CD4-positive, alpha-beta T cell treated with Interleukin-21 for 1 hour (primary cell): ENCODE measurements around the gene MYO1H.
"Not testable (repeated sequence)": the region's sequence is repeated elsewhere in the genome, so short reads cannot be mapped to it uniquely, and the experiment has no call there.

Experiments used
- DNase-seq: peaks from one replicate; pipeline ENCODE4 v3.0.0-alpha.2; 2020

The MYO1H gene

DNA sequence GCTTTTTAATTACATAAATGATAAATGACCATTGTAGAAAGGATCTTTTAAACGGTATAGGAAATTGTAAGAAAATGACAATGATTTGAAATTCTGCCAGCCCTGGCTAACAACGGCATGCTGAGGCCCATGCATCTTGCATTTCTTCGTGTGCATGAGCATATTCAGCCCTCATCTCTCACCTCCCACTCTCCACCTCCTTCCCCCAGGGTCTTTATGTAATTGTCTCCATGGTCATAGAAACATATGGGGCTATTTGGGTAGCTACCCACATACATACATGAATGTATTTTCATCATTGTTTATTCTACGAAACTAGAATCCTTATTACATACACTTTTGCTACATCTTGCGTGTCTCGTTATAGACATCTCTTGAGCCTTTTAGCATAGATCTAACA lies 4.5 kb downstream of the MYO1H start:
- no peak for DNase-seq

DNA sequence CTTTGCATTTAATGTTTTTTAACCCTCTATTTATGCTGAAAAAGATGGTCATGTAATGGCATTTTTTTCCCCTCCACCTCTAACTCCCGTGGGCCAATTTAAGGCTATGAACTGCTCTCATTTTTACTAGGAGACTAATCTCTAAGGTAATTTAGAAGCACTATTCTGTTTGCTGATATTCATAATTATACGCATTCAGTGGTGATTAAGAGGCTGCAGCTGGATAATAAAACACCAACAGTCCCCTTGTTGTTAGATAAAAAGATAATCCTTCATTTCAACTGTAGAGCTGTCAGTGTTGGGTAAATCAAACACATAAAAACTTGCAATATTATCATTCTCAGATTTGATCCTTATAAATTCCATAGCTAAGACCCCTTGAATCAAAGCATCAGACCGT lies 8.9 kb downstream of the MYO1H start:
- no peak for DNase-seq

DNA sequence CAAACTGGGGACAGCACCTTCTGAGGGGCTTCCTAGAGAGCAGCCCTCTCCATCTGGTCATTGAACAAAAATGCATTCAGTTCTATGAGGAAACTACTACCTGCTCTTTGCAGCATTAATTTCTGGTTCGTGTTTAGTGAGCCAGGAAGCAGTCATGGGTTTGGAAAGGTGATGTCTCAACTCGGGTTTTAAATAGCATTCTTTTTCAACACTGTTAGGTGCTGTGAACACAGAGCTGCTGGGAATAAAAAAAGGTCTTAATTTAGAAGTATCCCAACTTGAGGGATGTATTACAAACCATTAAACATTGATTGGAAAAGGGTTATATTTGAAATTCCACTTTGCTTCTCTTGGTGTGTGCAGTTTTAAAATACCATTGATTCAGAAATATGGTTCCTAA lies 9.3 kb downstream of the MYO1H start:
- DNase-seq = no peak

DNA sequence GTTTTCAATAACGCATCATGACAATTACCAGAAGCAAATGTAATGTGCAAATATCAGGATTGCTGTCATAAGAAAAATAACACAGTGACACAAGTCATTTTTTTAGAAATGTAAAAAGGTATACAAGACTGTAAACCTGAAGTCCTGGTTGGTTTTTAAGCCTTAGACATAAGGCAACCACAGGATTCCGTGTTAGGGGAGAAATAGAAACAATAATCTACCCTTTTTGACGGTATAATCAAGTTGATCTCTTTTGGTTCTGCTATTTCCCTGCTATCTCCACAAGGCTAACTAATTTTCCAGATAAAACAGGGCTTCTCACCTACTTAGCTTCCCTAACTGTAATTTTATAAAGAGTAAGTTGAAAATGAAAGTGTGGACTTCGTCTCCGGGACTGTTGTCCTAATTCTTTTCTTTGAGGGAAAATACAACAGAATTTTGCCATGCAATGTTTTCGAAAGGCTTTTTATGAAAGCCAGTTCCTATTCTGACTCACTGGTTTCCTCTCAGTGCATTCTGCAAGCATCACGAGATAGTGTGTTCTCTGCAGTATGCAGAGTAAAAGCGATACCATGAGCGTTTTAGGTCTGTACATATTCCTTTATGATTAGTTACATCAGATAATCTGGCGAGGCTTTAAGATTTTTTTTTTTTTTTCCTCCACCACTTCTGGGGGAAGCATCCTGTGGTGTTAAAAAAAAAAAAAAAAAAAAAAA lies 10.6 kb downstream of the MYO1H start:
- no peak for DNase-seq

DNA sequence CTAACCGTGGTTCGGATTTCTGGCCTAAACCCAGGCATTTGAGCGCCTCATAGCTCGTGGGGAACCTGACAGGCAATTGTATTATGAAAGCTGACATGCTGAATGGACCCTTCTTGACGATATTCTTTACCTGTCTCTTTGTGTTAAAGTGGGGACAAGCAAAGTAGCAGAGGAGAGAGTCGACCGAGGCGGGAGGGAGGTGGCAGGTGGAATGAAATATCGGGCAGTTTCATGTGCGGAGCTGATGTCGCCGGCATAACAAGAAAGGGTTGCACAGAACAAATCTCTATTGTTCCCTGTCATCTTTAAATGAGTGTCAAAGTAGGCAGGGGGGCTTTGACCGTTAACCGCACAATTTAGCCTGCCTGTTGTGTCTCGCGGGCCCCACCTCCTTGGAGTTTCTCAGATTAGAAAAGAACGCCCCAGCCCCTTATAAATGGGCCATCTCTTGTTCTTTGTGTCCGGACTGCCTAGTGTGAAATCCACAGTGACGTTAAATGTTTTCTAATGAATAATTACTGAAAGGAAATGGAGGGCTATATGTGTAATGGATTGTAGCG lies 11.5 kb downstream of the MYO1H start:
- no peak for DNase-seq

DNA sequence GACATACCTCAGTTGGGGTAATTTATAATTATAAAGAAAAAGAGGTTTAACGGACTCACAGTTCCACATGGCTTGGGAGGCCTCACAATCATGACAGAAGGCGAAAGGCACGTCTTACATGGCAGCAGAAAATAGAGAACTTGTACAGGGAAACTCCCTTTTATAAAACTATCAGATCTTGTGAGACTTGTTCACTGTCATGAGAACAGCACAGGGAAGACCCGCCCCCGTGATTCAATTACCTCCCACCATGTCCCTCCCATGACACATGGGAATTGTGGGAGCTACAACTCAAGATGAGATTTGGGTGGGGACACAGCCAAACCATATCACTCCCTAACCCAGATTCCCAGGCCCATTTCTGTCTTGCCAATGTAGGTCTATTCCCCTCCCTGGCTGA lies 22.1 kb downstream of the MYO1H start:
- DNase-seq = no peak

DNA sequence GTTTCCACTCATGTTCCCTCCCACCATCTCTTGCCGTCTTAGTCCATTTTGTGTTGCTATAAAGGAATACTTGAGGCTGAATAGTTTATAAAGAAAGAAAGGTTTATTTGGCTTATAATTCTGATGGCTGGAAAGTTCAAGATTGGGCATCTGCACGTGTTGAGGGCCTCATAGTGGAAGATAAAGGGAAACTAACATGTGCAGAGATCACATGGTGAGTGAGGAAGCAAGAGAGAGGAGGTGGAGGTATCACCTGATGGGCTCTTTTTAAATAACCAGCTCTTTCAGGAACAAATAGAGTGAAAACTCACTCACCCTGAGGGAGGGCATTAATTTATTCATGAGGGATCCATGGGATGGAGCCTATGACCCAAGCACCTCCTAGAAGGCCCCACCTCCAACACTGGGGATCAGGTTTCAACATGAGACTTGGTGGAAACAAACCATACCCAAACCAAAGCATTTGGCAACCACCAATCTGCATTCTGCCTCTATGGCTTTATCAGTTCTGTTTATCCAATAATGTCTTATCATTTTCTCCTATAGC lies 29.5 kb downstream of the MYO1H start:
- no peak for DNase-seq

DNA sequence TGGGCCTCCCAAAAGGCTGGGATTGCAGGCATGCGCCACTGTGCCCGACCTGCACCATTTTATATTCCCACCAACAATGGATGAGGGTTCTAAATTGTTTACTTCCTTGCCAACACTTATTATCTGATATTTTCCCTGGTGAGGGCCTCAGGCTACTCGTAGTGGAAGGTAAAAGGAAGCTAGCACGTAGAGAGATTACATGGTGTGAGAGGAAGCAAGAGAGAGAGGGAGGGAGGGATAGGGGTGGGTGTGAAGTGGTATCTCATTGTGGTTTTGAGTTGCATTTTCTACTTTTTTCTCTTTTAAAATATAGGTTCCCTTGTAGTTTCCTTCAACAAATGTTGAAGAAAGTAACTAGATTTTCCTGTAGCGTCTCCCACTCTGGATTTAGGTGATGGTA lies 30.9 kb downstream of the MYO1H start:
- DNase-seq = no peak

DNA sequence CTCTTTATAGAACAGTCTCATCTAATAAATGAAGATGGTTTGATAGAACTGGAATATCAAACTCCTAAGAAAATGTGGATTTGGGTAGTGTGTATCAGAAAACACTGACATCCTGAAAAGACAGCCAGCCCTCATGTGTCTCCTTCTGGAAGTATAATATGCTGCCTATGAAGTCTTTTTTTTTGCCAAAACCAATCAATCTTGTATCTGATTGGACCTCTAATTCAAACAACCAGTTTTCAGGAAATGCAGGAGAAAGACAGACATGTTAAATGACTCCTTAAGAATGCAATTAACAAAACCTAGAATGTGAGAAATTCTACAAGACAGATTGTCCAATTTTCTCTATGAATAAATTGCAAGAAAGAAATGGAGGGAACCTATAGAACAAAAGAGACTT lies 34.3 kb downstream of the MYO1H start:
- no peak for DNase-seq

DNA sequence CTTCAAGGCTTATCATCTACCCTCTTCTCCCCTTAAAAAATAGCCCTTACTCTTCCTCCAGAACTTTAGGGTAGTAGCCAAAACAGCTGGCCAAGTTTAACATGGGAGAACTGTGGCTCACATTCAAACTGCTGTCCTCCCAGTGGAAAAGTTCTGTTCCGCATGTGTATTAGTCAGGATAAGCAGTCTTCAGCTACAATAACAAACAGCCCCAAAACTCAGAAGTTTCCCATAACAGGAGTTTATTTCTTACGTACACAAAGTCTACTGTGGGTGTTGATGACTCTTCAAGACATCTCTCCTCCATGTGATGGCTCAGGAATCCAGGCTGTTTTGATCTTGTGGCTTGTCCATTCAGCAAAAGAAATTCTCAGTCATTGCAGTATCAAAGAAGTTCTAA lies 35.5 kb downstream of the MYO1H start:
- DNase-seq = no peak

DNA sequence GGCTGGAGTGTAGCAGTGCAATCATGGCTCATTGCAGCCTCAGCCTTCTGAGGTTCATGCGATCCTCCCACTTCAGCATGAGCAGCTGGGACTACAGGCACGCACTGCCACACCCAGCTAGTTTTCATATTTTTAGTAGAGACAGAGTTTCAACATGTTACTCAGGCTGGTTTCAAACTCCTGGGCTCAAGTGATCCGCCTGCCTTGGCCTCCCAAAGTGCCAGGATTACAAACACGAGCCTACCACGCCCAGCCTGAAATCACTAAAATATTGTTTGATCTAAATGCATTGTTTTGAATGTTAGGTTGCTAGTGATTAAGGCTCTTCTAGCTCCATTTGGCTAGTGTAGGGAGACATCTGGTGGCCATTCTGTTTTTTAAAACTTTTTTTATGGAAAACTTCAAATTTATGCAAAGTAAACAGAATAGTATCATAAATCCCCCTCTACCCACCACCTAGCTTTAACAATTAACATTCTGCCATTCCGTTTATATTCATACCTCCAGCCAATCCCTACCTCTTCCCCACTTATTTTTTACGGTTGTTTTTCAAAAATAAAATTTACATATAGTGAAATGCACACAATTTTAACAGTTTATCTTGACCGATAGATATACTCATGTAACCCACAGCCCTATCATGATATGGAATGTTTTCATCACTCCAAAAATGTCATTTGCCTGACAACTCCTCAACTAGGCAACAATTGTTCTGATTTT lies 37.8 kb downstream of the MYO1H start:
- peak; percentile 33 for DNase-seq

DNA sequence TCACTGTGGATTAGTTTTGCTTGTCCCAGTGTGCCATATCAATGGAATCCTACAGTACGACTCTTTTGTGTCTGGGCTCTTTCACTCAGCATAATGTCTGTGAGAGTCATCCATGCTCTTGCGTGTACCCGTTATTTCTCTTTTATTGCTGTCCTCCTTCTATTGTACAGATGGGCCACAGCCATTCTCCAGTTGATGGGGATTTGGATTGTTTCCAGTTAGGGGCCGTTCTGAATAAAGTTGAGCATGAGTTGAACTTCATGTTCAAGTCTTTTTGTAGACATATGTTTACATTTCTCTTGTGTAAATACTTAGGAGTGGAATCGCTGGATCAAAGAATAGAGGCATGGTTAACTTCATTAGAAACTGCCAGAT lies 38.3 kb downstream of the MYO1H start:
- no peak for DNase-seq

DNA sequence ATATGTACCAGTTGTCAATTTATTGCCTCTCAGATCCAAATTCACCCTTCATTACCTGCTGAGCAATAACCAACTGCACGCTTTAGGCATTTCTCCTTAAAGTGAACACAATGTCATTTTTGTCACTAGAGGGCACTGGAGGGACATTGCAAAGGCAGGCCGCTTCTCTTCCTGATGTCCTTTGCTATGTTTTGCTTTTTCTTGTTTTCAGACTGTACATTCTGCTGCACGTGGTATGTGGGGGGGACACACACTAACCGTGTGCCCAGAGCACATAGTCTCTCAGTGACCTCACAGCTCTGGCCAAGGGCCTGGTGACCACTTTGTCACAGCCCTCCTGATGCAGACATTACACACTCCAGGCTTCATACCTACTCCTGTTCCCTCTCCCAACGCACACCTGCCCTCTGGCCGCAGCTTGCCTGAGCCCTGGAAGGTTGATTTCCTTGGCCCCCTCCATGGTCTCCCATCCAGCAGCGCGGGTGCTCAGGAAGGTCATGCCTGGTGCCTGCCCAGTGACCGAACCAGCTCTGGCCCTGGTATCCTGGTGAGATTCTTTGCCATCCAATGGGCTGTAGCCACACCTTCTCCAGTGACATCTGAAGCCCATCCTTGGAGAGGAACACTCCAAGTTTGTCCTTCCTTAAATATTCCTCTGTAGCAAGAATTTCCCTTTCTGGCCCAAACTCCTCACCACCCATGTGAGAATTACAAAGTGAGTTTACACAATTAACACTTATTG lies 39.9 kb downstream of the MYO1H start:
- DNase-seq = no peak

DNA sequence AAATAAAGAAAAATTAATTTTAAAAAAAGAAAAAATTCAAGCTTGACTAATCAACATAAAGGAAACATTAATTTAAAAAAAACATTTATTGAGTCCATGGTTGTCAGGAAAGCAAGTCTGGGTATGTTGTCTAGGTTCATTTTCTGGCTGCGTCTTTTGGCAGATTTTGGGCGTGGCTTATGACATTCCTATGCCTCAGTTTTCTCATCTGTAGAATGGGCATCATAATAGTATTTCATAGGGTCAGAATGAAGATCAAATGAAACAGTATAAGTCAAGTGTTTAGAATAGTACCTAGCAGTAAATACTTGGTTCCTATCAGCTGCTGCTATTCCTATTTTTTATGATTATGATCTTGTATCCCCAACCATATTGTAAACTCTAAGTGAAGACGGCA lies 40.5 kb downstream of the MYO1H start:
- DNase-seq = no peak

DNA sequence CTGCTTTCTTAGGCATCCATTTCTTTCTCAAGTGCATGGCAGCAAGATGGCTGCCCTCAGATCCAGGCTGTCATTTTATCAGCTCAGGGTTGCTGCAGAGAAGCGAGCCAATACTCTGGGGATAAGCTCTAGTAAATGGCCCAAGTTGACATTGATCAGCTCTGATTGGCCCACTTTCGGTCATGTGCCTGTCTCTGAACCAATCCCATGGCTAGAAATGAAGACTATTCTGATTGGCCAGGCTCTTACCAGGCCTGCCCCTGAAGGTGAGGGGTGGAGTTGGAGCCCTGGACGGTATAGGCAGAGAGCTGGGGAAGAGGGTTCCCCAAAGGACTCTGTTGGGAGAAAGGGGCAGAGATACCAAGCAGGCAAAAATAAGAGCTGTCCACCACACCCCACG lies 41.4 kb downstream of the MYO1H start:
- no peak for DNase-seq

DNA sequence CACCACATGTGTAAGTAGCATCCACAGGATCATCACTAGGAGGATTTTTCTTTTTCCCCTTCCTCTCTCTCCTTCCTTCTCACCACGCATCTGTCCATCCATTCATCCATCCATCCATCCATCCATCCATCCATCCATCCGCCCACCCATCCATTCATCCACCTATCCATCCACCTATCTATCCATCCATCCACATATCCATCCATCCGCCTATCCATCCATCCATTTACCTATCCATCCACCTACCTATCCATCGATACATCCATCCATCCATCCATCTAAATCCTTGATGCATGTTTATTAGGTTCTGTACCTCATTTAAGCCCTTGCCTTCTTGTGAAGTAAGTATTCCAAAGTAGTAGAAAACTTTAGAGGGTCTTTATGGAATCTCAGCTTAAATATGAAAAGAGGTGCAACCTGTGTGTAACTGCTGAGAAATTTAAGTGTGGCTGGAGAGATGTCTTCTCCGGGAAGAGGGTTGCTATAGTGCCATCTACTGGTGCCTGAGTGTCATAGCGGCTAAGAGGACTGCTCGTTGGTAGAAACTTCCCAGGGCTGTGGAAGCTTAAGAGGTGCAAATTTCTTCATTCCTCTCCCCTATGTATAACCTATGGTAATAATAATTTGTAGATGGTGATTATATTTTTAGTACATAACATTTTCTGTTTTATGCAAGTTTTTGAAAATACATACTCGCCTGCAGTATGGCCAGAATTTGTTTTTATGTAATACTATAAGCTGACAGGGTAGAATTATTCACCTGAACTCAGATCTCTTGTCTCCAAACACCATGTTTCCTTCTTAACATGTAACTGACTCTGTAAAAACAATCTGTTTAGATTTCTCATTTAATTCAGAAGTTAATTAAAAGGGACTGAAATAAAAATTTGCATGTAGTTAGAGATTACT lies 46.0 kb downstream of the MYO1H start:
- DNase-seq = peak; percentile 54

DNA sequence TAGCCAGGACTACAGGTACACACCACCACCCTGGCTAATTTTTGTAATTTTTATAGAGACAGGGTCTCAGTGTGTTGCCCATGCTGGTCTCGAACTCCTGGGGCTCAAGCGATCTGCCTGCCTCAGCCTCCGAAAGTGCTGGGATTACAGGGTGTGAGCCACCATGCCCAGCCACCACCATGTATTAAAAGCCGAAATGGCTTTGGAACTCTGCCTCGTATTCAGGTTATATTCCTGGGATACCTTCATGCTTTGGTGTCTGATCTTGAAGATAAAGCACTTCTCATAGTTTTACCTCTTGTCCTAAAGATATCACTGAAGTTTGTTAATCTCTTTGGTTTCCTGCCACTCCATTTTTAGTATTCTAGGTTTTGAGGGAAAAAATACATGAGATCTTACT lies 47.2 kb downstream of the MYO1H start:
- no peak for DNase-seq

DNA sequence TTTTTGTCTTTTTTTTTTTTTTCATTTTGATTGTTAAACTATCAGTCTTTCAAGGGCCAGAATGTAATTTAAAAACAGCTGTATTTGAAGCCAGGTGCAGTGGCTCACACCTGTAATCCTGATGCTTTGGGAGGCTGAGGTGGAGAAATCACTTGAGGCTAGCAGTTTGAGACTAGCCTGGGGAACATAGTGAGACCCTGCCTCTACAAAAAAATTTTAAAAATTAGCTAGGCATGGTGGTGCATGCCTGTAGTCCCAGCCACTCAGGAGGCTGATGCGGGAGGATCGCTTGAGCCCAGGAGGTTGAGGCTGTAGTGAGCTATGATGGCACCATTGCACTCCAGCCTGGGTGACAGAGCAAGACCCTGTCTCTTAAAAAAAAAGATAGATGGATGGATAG lies 57.1 kb downstream of the MYO1H start:
- not testable (repeated sequence) for DNase-seq

DNA sequence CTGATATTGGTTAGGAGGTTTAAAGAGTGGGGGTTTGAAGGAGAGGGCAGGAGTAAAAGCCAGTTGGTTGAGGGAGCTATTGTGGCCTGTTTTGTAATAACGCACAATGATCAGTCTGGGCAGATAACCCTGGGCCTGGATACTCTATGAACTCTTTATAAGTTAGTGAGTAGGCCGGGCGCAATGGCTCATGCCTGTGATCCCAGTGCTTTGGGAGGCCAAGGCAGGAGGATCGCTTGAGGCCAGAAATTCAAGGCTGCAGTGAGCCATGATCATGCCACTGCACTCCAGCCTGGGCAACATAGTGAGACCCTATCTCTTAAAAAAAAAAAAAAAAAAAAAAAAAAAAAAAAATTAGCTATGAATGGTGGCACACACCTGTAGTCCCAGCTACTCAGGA lies 58.4 kb downstream of the MYO1H start:
- DNase-seq = not testable (repeated sequence)

DNA sequence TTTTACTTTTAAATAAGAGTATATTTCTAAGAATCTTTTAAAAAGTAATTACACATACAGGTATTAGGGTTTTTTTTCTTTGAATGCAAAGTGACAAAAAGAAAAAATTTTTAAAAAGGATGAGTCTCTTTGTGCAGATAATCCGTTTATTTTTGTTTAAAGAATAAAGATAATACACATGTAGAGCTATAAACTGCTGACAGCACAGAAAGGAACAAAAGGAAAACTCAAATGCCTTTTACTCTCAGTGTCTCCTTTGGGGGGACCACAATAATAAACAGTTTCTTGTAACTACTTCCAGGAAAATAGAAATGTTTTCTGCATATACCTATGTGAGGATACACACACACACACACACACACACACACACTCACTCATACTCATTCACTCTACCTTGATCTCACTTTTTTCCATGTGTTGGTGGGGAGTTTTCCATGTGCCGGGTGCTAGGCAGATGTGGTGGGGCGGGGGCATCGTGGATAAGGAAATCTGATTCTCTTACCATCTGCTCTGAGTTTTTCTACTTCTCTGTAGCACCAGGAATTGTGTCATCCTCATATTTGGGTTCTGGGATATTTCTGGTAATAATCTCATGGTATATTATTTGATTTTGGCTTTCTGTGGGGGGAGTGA lies 71.3 kb downstream of the MYO1H start:
- DNase-seq = no peak

DNA sequence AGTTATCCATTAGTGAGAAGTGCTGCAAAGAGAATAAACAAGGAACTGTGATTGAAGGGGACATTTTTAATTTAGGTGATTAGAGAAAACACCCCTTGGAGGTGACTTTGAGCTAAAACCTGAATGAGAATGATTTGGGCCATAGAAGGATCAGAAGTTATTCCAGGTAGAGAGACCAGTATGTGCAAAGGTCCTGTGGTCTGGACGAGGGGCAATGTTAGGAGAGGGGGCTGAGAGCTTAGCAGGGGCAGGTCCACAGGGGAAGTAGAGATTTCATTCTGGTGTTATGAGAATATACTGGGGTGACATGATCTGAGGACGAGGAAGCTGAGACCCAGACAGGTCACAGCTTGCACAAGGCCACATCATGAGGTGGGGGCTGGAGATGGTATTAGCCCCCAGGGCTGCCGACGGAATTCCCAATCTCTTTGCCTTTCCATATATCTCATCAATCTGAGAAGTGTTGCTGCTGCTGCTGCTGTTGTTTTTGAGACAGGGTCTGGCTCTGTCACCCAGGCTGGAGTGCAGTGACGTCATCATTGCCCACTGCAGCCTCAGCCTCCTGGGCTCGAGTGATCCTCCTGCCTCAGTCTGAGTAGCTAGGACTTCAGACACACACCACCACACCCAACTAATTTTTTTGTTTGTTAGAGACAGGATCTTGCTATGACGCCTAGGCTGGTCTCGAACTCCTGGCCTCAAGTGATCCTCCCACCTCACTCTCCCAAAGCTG lies 73.8 kb downstream of the MYO1H start:
- no peak for DNase-seq
